Endodermal cell (in vitro differentiated cells): ENCODE results near the gene SUMO3. TPM values are rescaled to one million over a fixed set of nuclear protein-coding genes. Genes with fewer than 3 reads are reported as not detected.

ENCODE experiments used
- DNase-seq: peaks from one replicate; pipeline ENCODE4 v3.0.0-alpha.2; 2017
- H3K27ac ChIP-seq: 2 replicates; pipeline ENCODE4 v1.5.1; 2013; ENCODE audit warnings: mild to moderate bottlenecking, low read depth, low read length, moderate library complexity
- H3K27me3 ChIP-seq: 2 replicates; pipeline ENCODE4 v1.6.1; 2013; ENCODE audit warnings: mild to moderate bottlenecking, low read length, moderate library complexity; ENCODE audit not compliant: insufficient read depth, control insufficient read depth, poor library complexity, severe bottlenecking
- H3K36me3 ChIP-seq: 2 replicates; pipeline ENCODE4 v1.7.0; 2013; ENCODE audit warnings: mild to moderate bottlenecking, low read length, moderate library complexity; ENCODE audit not compliant: control insufficient read depth, insufficient read depth
- H3K4me1 ChIP-seq: one replicate; pipeline ENCODE4 v1.7.0; 2013; ENCODE audit warnings: low read length; ENCODE audit not compliant: control insufficient read depth, insufficient read depth
- H3K4me3 ChIP-seq: 2 replicates; pipeline ENCODE4 v1.5.1; 2013; ENCODE audit warnings: mild to moderate bottlenecking, low read length, moderate library complexity
- H3K9ac ChIP-seq: 2 replicates; pipeline ENCODE4 v1.6.1; 2013; ENCODE audit warnings: mild to moderate bottlenecking, low read length, moderate library complexity; ENCODE audit not compliant: poor library complexity, severe bottlenecking; ENCODE audit errors: extremely low read depth
- H3K9me3 ChIP-seq: 2 replicates; pipeline ENCODE4 v1.6.1; 2013; ENCODE audit warnings: mild to moderate bottlenecking, low read length, moderate library complexity; ENCODE audit not compliant: control insufficient read depth
- H3K27ac Mint-ChIP-seq: 2 replicates; pipeline ENCODE4 v1.8.0; 2020; ENCODE audit warnings: mixed read lengths
- H3K27me3 Mint-ChIP-seq: 2 replicates; pipeline ENCODE4 v1.8.0; 2021; ENCODE audit warnings: mild to moderate bottlenecking, mixed read lengths; ENCODE audit not compliant: insufficient read depth
- H3K36me3 Mint-ChIP-seq: 2 replicates; pipeline ENCODE4 v1.8.0; 2020; ENCODE audit warnings: low read depth, mixed read lengths
- H3K4me1 Mint-ChIP-seq: 2 replicates; pipeline ENCODE4 v1.8.0; 2020; ENCODE audit warnings: mixed read lengths
- H3K4me3 Mint-ChIP-seq: 2 replicates; pipeline ENCODE4 v1.8.0; 2020; ENCODE audit warnings: mild to moderate bottlenecking, moderate library complexity, mixed read lengths
- H3K9me3 Mint-ChIP-seq: 2 replicates; pipeline ENCODE4 v1.8.0; 2020; ENCODE audit warnings: mild to moderate bottlenecking, mixed read lengths
- WGBS, 2 experiments: methylation state at CpG; one replicate each; pipeline versions ENCODE4 v1.1.5 to v1.1.7; 2013; ENCODE audit warnings: missing lambda C conversion rate in 2 of 2, mixed read lengths in 1 of 2; ENCODE audit not compliant: insufficient coverage in 1 of 2, insufficient read length in 1 of 2; 5-methylcytosine and 5-hydroxymethylcytosine counted together
- total RNA-seq, 2 donors: library from RNA; stranded (reverse); fragmentation: NEBNext Ultra II Directional in 1 of 2; extraction: Animal tissue kit (Norgen Biotek cat#: 25700) in 1 of 2; gene quantifications; 2 replicates in 1 of 2; 3 replicates in 1 of 2; pipeline ENCODE4 v1.2.1, GENCODE V29; 2021
- TF ChIP-seq, protein P1 (sequence below): fragments of 200-600 bp; sonication (generic); conservative IDR thresholded peaks from 2 replicates; pipeline ENCODE4 v1.5.0; 2021; ENCODE audit warnings: antibody characterized with exemption, mild to moderate bottlenecking

SUMO3 gene
- total RNA-seq, 2 donors from 2014 or later, result 79.5 to 96.4 TPM

DNA sequence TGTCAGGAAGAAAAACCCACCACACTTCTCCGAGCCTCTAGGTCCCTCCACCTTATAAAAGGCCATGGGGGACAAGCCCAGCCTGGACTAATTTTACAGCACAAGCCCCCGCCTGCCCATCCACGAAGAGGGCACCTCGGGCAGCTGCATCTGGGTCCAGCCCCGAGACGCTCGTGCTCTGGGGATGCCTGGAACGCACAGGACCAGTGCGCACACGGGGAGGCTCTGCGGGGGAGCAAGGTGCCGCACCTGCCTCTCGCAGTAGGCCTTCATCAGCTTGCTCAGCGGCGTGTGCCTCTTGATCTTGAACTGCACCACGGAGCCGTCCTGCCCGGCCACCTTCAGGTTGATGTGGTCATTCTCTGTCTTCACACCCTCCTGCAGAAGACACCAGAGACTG is 4.1 kb downstream of the SUMO3 start:
- H3K27me3 Mint-ChIP-seq, result no peaks in the 10 kb centered on the region
- Histone ChIP-seq H3K4me3 (no peak overlapping the region), H3K36me3 (peaks cover 33% of the 10 kb centered on the region), H3K9me3 (peaks cover under 1% of the 10 kb centered on the region), H3K27me3 (no peaks in the 10 kb centered on the region), H3K27ac (no peak overlapping the region), H3K4me1 (no peaks in the 10 kb centered on the region), H3K9ac (no peak overlapping the region)
- no peak for DNase-seq
- TF ChIP-seq, protein P1, sequence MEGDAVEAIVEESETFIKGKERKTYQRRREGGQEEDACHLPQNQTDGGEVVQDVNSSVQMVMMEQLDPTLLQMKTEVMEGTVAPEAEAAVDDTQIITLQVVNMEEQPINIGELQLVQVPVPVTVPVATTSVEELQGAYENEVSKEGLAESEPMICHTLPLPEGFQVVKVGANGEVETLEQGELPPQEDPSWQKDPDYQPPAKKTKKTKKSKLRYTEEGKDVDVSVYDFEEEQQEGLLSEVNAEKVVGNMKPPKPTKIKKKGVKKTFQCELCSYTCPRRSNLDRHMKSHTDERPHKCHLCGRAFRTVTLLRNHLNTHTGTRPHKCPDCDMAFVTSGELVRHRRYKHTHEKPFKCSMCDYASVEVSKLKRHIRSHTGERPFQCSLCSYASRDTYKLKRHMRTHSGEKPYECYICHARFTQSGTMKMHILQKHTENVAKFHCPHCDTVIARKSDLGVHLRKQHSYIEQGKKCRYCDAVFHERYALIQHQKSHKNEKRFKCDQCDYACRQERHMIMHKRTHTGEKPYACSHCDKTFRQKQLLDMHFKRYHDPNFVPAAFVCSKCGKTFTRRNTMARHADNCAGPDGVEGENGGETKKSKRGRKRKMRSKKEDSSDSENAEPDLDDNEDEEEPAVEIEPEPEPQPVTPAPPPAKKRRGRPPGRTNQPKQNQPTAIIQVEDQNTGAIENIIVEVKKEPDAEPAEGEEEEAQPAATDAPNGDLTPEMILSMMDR, result no peak
- peaks cover 18% of the 10 kb centered on the region for H3K4me1 Mint-ChIP-seq
- no peak overlapping the region for H3K4me3 Mint-ChIP-seq
- no peak overlapping the region for H3K27ac Mint-ChIP-seq
- peaks cover 26% of the 10 kb centered on the region for H3K36me3 Mint-ChIP-seq
- no peaks in the 10 kb centered on the region for H3K9me3 Mint-ChIP-seq
- 95 to 96% methylated on average over 15 to 18 of the region's 18 CpGs for WGBS, 2 experiments

- Histone ChIP-seq H3K9ac (no peak overlapping the region), H3K27ac (no peak overlapping the region), H3K9me3 (no peaks in the 10 kb centered on the region), H3K4me1 (no peaks in the 10 kb centered on the region), H3K27me3 (no peaks in the 10 kb centered on the region), H3K36me3 (peaks cover 37% of the 10 kb centered on the region), H3K4me3 (no peak overlapping the region)
- no peak for DNase-seq
- Mint-ChIP-seq H3K36me3 (peaks cover 30% of the 10 kb centered on the region), H3K4me1 (peaks cover 18% of the 10 kb centered on the region), H3K9me3 (no peaks in the 10 kb centered on the region), H3K27me3 (no peaks in the 10 kb centered on the region), H3K4me3 (no peak overlapping the region), H3K27ac (peak overlapping the region; percentile 73)
- TF ChIP-seq, protein P1, result no peak
- 81 to 95% methylated on average over 2 to 10 of the region's 10 CpGs for WGBS, 2 experiments
Measured at GRCh38 chr21:44813149-44813548, 4.7 kb downstream of the SUMO3 start.

GRCh38 chr21:44812640-44813039 is 5.2 kb downstream of the SUMO3 start:
- H3K27ac Mint-ChIP-seq, result peak overlapping the region; percentile 73
- peaks cover 37% of the 10 kb centered on the region for H3K36me3 ChIP-seq
- H3K9me3 ChIP-seq, result no peaks in the 10 kb centered on the region
- H3K4me1 ChIP-seq, result no peaks in the 10 kb centered on the region
- DNase-seq, result peak; percentile 59
- H3K9ac ChIP-seq, result no peak overlapping the region
- H3K9me3 Mint-ChIP-seq, result no peaks in the 10 kb centered on the region
- 89 to 96% methylated on average over 10 to 14 of the region's 14 CpGs for WGBS, 2 experiments
- H3K27ac ChIP-seq, result no peak overlapping the region
- no peaks in the 10 kb centered on the region for H3K27me3 ChIP-seq
- H3K27me3 Mint-ChIP-seq, result no peaks in the 10 kb centered on the region
- peaks cover 18% of the 10 kb centered on the region for H3K4me1 Mint-ChIP-seq
- H3K36me3 Mint-ChIP-seq, result peaks cover 30% of the 10 kb centered on the region
- TF ChIP-seq, protein P1, result no peak
- no peak overlapping the region for H3K4me3 Mint-ChIP-seq
- no peak overlapping the region for H3K4me3 ChIP-seq
